HepG2 (cell line): ENCODE results near the gene ESPNL. TPM values are rescaled to one million over a fixed set of nuclear protein-coding genes. Genes with fewer than 3 reads are reported as not detected.

Experiments
- FOXO1 ChIP-seq: sonication (generic); formaldehyde crosslinking; IDR thresholded peaks from 2 replicates; pipeline ENCODE4 v1.4.0; 2020; ENCODE audit warnings: missing genetic modification reagents
- MYPOP ChIP-seq: sonication (generic); formaldehyde crosslinking; IDR thresholded peaks from 2 replicates; pipeline ENCODE4 v1.8.1; 2023; ENCODE audit warnings: mild to moderate bottlenecking, moderate library complexity, missing genetic modification reagents
- POGZ ChIP-seq: sonication (generic); formaldehyde crosslinking; IDR thresholded peaks from 2 replicates; pipeline ENCODE4 v1.4.0; 2020; ENCODE audit warnings: mild to moderate bottlenecking, missing genetic modification reagents
- RAD21 ChIP-seq: fragments of 450-650 bp; formaldehyde crosslinking; IDR thresholded peaks from 2 replicates; pipeline ENCODE4 v1.5.0; 2020; ENCODE audit warnings: mild to moderate bottlenecking
- SP4 ChIP-seq: sonication (generic); formaldehyde crosslinking; IDR thresholded peaks from 2 replicates; pipeline ENCODE4 v1.8.1; 2023; ENCODE audit warnings: mild to moderate bottlenecking, missing genetic modification reagents
- ZMAT5 ChIP-seq: sonication (generic); formaldehyde crosslinking; IDR thresholded peaks from 2 replicates; pipeline ENCODE4 v1.5.0; 2020; ENCODE audit warnings: mild to moderate bottlenecking, low read depth, missing genetic modification reagents, borderline replicate concordance
- ZNF230 ChIP-seq: sonication (generic); formaldehyde crosslinking; IDR thresholded peaks from 2 replicates; pipeline ENCODE4 v1.4.0; 2020; ENCODE audit warnings: mild to moderate bottlenecking, missing genetic modification reagents
- ZNF407 ChIP-seq: sonication (generic); formaldehyde crosslinking; IDR thresholded peaks from one replicate; pipeline ENCODE4 v1.5.1; 2020; ENCODE audit warnings: mild to moderate bottlenecking, missing genetic modification reagents; ENCODE audit errors: not compliant biosample characterization
- ZNF414 ChIP-seq: sonication (generic); formaldehyde crosslinking; IDR thresholded peaks from 2 replicates; pipeline ENCODE4 v1.5.0; 2020; ENCODE audit warnings: missing genetic modification reagents
- ZNF547 ChIP-seq: sonication (generic); formaldehyde crosslinking; IDR thresholded peaks from 2 replicates; pipeline ENCODE4 v1.5.1; 2020; ENCODE audit warnings: mild to moderate bottlenecking, missing genetic modification reagents
- ZNF574 ChIP-seq: sonication (generic); formaldehyde crosslinking; IDR thresholded peaks from 2 replicates; pipeline ENCODE4 v1.4.0; 2020; ENCODE audit warnings: missing genetic modification reagents
- ZNF614 ChIP-seq: IDR thresholded peaks from 2 replicates; pipeline ENCODE4 v1.6.1; 2018; ENCODE audit warnings: missing biosample characterization, missing genetic modification reagents, inconsistent platforms, borderline replicate concordance
- ZNF766 ChIP-seq: sonication (generic); formaldehyde crosslinking; IDR thresholded peaks from 2 replicates; pipeline ENCODE4 v1.5.0; 2020; ENCODE audit warnings: missing genetic modification reagents, borderline replicate concordance
- ZNF772 ChIP-seq: sonication (generic); formaldehyde crosslinking; IDR thresholded peaks from 2 replicates; pipeline ENCODE4 v1.5.0; 2020; ENCODE audit warnings: mild to moderate bottlenecking, missing genetic modification reagents
- ZZZ3 ChIP-seq: sonication (generic); formaldehyde crosslinking; IDR thresholded peaks from 2 replicates; pipeline ENCODE4 v1.4.0; 2020; ENCODE audit warnings: missing genetic modification reagents, mild to moderate bottlenecking, borderline replicate concordance
- polyA plus RNA-seq, 8 experiments: library from polyadenylated mRNA; depleted of rRNA in 3 of 8; stranded (reverse) in 7 of 8; unstranded in 1 of 8; fragments of >200 nt; fragmentation: Illumina TruSeq in 4 of 8; extraction: Trizol in 4 of 8; gene quantifications; 2 replicates each; pipeline versions ENCODE4 v1.2.1 to v1.2.3, GENCODE V29; 2011 to 2016; ENCODE audit warnings: low read depth in 4 of 8, missing spikeins in 1 of 8, mixed read lengths in 1 of 8; ENCODE audit not compliant: insufficient read depth in 1 of 8
- total RNA-seq, 5 experiments: library from RNA; depleted of rRNA; stranded (reverse); fragments of >200 nt; fragmentation: Illumina TruSeq; extraction: Trizol; gene quantifications; 2 replicates each; pipeline ENCODE4 v1.2.3, GENCODE V29; 2016; ENCODE audit warnings: low read depth in 1 of 5

Gene ESPNL
- total and polyA plus RNA-seq, 2 of the 13 experiments (the other 11 are each of a cell fraction or from before 2014, with no cell fraction given): 0.45 to 0.80 TPM

- no peak for TF ChIP-seq ZNF414
- 0 out of 2 replicates have a peak, but pooled peaks have one; percentile 21 for TF ChIP-seq ZZZ3 (CRISPR knock-in tag)
- 0 out of 2 replicates have a peak, but pooled peaks have one; percentile 48 for TF ChIP-seq ZNF547 (CRISPR knock-in tag)
- no peak for TF ChIP-seq POGZ
- TF ChIP-seq ZMAT5: no peak
- TF ChIP-seq ZNF574: no peak
- TF ChIP-seq ZNF772 (CRISPR knock-in tag): no peak
- TF ChIP-seq ZNF614 (CRISPR knock-in tag): no peak
- TF ChIP-seq SP4: no peak
- TF ChIP-seq FOXO1 (CRISPR knock-in tag): peak; percentile 25; the same call in 1 of the 2 replicates
- TF ChIP-seq ZNF407 (CRISPR knock-in tag): no peak
- no peak for TF ChIP-seq MYPOP (CRISPR knock-in tag)
- peak; percentile 73; the same call in 1 of the 2 replicates for TF ChIP-seq ZNF230 (CRISPR knock-in tag)
- no peak for TF ChIP-seq ZNF766 (CRISPR knock-in tag)
- TF ChIP-seq RAD21: peak; percentile 61; the same call in 1 of the 2 replicates
Observed at GRCh38 chr2:238139196-238140039, 39.3 kb downstream of the ESPNL start (continued).
